GM10847 (cell line): Measurements from ENCODE around the gene AKR1A1.

Source experiments
- POLR2A ChIP-seq: IDR thresholded peaks from 2 replicates; pipeline ENCODE4 v1.6.1; 2011; ENCODE audit not compliant: insufficient read length; ENCODE audit errors: extremely low read depth

AKR1A1 gene

DNA sequence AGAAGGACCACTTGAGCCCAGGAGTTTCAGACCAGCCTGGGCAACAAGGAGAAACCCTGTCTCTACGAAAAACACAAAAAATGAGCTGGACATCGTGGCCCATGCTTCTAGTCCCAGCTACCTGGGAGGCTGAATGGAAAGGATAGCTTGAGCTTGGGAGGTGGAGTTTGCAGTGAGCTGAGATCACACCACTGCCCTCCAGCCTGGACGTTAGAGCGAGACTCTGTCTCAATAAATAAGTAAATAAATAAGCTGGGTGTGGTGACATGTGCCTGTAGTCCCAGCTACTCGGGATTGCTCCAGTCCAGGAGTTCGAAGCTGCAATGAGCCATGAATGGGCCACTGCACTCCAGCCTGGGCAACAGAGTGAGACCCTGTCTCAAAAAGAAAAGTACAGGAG lies 3.6 kb downstream of the AKR1A1 start:
- no peak for TF ChIP-seq POLR2A

DNA sequence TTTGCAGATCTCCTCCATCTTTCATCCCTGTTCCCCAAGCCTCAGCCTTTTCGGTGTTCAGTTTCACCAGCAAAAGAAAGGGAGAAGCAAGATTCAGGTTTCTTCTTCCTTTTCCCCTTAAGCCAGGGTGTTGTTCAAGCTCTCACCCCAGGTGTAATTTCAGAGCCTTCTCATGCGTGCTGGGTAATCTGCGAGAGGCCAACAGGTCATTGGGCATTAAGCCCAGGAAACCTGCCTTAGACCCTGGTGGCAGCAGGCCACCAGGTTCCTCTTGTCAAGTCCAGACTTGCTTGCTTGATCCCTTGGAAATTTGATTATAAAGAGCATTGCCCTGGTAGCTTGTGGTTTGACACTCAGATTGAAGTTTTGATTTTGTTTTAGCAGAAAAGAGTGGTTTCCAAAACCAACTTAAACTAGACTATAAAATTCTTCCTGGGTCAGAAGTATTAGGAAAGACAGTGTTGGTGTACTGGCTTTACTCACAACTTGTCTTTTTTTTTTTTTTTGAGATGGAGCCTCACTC lies 6.9 kb downstream of the AKR1A1 start:
- no peak for TF ChIP-seq POLR2A

DNA sequence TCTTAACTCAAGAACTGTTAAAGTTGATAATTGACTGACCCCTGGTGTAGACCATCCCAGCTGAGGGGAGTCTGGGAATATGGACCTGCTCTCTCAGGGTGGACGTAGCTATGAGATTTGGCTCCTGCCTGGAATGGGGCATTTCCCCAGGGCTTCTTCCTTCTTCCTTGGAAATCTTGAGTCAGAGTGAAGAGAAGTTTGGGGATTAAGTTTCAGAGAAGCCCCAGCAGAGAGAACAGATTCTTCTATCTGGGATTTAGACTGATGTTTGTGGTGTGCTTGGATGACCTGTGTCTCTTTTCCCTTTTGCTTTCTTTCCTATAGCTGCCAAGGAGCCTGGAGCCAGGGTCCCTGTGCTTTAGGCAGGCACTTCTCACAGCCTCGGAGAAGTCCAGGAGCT lies 13.2 kb downstream of the AKR1A1 start:
- no peak for TF ChIP-seq POLR2A

DNA sequence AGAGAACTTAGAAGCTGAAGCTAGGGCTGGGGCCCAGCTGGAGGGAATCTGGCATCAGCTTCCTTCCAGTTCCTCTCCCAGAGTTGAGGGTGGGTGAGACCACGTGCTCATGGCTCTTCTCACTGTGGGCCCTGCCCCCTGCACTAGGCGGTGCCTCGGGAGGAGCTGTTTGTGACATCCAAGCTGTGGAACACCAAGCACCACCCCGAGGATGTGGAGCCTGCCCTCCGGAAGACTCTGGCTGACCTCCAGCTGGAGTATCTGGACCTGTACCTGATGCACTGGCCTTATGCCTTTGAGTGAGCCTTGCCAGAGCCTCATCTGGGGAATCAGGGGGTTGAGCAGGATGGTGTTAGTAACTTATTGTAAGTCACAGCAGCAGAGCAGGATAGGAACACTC lies 16.1 kb downstream of the AKR1A1 start:
- no peak for TF ChIP-seq POLR2A

DNA sequence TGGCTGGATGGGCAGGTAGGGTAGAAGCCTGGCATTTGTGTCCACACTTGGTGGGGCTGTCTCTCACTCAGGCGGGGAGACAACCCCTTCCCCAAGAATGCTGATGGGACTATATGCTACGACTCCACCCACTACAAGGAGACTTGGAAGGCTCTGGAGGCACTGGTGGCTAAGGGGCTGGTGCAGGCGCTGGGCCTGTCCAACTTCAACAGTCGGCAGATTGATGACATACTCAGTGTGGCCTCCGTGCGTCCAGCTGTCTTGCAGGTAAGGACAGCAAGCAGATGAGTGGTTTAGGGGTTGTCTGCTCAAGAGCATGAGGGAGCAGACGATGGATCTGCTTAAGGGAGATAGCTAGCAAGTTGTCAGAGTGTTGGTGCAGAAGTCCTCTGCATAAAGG lies 17.3 kb downstream of the AKR1A1 start:
- no peak for TF ChIP-seq POLR2A

DNA sequence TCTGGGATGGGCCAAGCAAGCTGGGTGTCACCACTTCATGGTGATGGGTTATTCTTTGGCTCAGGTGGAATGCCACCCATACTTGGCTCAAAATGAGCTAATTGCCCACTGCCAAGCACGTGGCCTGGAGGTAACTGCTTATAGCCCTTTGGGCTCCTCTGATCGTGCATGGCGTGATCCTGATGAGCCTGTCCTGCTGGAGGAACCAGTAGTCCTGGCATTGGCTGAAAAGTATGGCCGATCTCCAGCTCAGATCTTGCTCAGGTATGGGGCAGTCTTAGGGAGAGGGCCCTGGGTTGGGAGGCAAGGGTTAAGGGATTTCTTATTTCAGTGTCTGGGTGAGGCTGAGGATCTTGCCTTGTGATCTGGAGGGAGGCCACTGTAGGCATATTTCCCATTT lies 17.8 kb downstream of the AKR1A1 start:
- no peak for TF ChIP-seq POLR2A

GRCh38 chr1:45569571-45569961 lies 18.9 kb downstream of the AKR1A1 start:
- no peak for TF ChIP-seq POLR2A

- no peak for TF ChIP-seq POLR2A
Measured at GRCh38 chr1:45569962-45570581, 19.4 kb downstream of the AKR1A1 start.

DNA sequence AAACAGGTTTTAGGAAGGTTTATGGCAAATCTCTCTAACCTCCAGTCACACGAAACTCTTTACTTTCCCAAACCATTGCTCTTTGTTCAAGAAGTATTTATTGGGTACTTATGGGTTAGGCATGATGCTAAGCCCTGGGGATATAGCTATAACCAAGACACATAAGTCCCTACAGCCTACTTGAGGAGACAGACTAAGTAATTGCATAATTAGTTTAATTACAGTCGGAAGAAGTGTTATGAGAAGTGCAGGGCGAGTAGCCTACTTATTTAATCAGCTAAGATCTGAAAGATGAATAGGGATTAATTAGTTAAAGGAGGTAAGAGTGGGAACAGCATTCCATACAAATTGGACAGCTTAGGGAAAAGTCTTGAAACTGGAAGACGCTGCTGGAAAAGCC lies 20.0 kb downstream of the AKR1A1 start:
- no peak for TF ChIP-seq POLR2A

DNA sequence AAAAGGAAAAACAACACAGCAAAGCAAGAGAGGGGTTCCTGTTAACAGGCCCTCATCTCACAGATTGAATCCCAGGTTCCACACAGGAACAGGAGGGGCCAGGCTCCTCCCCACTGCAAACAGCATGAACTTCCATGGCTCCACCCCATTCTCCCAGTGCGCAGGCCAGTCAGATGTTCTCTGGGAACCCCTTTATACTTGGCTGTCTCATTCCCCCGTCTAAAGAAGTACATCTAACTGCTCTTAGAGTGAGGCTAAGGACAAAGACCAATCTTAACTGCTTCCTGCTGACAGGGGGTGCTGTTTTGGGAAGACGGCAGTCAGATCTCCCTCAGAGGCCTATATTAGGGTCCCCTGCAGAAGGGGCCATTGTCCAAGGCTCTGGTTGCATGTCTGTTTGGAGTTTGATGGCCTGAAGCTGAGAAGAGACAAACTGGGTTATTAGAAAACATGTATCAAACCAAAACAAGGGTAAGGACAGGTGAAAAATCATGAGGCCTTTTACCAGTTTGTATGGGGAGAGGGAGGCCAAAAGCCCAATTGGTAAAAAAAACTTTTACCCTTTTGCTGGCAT lies 22.7 kb downstream of the AKR1A1 start:
- no peak for TF ChIP-seq POLR2A

- no peak for TF ChIP-seq POLR2A
Measured at GRCh38 chr1:45574105-45574626, 23.5 kb downstream of the AKR1A1 start.

- no peak for TF ChIP-seq POLR2A
Measured at GRCh38 chr1:45583264-45583665, 32.6 kb downstream of the AKR1A1 start.

- peak; percentile 98 for TF ChIP-seq POLR2A
Measured at GRCh38 chr1:45583666-45584350, 33.2 kb downstream of the AKR1A1 start, which contains the start of gene NASP. TSS of gene NASP (plus strand) at chr1:45584041. CDS start at chr1:45584147, 106 bp downstream.

DNA sequence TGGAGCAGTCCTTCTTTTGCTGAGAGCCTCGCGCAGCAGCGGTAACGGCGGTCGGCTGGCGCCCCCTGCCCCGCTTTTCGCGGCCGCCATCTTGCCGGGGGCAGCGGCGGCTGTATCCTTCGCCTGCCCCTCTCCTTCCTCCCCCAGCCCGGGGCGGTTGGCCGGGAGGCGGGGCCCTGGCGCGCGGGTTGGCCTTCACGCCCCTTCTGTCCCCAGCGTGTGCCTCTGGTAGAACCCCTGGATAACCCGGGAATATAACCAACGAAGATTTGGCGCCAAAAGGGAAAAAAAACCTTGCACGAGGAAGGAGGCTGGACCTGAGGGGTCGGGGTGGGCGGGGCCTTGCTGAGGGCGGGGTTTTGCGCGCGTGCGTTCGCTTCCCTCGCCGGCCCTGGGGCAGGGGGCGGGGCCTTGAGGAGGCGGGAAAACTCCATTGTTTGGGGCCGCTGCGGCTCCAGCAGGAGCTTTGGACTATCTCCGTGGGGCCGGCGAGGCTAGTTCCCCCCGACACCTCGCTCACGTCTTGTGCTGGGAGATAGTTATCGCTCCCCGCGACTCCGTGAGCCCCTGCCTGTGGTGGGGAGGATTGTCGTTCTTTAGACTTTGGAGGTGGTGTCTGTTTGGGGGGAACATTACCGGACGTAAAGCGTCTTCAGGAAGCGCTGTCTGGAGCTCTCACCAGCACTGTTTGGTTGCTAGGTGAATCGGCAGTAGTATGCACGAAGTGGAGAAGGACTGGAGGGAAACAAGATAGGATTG lies 33.9 kb downstream of the AKR1A1 start:
- TF ChIP-seq POLR2A: no peak

DNA sequence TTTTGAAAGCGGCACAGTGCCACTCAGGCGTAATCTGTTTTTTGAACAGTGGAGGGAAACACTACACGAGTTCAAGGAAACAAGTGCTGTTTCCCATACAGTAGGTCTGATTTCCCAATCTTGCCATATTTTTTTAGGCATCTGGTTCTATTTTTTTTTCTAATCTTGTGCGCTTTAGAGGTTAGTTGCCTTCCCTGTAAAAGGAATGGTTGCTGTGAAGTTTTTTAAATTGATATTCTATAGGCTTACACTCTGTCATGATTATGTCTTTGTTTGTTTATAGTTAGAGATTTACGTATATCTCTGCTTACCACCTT lies 34.4 kb downstream of the AKR1A1 start:
- TF ChIP-seq POLR2A: no peak
